ENCODE data around the gene ECHS1. TPM values are rescaled to one million over a fixed set of nuclear protein-coding genes. Genes with fewer than 3 reads are reported as not detected.

Gene ECHS1
- total RNA-seq, 1 donor from 2014 or later: 37.7 TPM

DNA sequence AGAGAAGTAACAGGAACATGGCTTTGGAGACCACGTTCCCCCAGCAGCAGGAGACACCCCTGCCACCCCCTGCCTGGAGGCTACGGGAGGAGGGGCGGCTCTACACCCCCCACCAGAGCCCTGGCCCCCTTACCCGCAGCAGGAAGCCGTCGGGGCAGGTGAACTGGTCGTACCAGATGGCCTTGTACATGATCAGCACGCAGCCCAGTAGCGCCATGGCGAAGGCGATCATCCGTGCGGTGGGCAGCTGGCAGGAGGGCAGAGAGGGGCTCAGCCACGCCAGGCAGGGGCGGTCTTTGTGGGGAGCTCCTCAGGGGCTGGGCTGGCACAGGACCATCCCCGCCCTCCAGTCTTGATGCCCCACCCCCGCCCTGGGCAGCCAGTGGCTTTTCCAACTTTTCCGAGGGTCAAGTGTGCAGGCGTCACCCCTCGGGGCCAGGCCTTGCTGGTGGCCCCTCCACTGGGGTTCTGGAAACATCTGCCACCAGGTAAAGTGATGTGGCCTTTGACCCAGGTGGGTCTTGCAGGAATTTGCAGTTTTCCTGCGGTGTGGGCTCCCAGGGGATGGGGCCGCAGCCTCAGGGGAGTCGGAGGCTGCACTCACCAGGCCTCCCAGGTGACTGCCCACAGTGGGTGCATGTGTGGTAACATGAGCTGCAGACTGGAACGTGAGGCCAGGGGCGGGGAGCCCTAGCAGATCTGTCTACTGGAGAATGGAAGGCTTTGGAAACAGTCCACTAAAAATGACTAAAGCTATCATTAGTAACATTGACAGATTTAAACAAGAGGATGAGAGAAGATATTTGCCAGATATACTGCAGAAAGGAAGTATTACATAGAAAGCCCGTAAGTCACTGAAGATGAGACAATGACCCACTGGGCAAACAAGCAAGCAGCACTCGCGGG lies 46.2 kb downstream of the ECHS1 start:
- Mint-ChIP-seq H3K4me3 (no peak overlapping the region), H3K27ac (no peak overlapping the region), H3K4me1 (peaks cover 18% of the 10 kb centered on the region), H3K27me3 (peaks cover 41% of the 10 kb centered on the region), H3K9me3 (no peaks in the 10 kb centered on the region), H3K36me3 (ENCODE audit: low read depth) (no peaks in the 10 kb centered on the region)
- TF ChIP-seq, protein P1, sequence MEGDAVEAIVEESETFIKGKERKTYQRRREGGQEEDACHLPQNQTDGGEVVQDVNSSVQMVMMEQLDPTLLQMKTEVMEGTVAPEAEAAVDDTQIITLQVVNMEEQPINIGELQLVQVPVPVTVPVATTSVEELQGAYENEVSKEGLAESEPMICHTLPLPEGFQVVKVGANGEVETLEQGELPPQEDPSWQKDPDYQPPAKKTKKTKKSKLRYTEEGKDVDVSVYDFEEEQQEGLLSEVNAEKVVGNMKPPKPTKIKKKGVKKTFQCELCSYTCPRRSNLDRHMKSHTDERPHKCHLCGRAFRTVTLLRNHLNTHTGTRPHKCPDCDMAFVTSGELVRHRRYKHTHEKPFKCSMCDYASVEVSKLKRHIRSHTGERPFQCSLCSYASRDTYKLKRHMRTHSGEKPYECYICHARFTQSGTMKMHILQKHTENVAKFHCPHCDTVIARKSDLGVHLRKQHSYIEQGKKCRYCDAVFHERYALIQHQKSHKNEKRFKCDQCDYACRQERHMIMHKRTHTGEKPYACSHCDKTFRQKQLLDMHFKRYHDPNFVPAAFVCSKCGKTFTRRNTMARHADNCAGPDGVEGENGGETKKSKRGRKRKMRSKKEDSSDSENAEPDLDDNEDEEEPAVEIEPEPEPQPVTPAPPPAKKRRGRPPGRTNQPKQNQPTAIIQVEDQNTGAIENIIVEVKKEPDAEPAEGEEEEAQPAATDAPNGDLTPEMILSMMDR (IDR thresholded peaks at IDR 0.05): no peak
- ATAC-seq (ENCODE audit: low read depth): no peak
- intact Hi-C loops (cut with micrococcal nuclease): loop anchor here (5.0 to 10.0 kb wide), 2 partner anchors 50 to 672 kb away; partner anchors contain the start of gene PAOX
- DNase-seq: no peak
- CTCF ChIA-PET: interaction anchor here (0.9 to 3.0 kb wide), 4 partner anchors 12 to 193 kb away, joined by 3 to 17 read pairs (median 4); no protein-coding TSS in a partner anchor
- POLR2A ChIA-PET: interaction anchor here (1.1 kb wide), 1 partner anchor 27 kb away, joined by 4 read pairs; no protein-coding TSS in a partner anchor

DNA sequence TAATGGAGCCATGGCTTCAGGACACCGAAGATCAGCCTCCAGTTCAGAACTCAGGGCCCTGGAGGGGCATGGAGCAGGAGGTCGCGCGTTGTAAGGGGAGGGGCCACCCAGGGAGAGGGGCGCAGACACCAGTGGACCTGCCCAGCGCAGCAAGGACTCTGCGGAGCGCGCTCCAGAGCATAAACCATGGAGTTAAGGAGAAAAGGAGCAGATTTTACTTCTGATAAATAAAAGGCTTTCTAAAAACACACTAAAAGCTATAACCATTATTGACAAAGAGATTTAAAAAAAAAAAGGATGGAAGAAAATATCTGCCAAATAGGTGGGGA lies 47.0 kb downstream of the ECHS1 start:
- Mint-ChIP-seq H3K4me3 (peak overlapping the region; percentile 61), H3K27ac (no peak overlapping the region), H3K27me3 (peaks cover 41% of the 10 kb centered on the region), H3K9me3 (peaks cover under 1% of the 10 kb centered on the region), H3K36me3 (ENCODE audit: low read depth) (no peaks in the 10 kb centered on the region), H3K4me1 (peaks cover 18% of the 10 kb centered on the region)
- ChIA-PET POLR2A (interaction anchor here (0.6 kb wide), 1 partner anchor 31 kb away, joined by 4 read pairs; the partner anchor contains the start of gene FUOM), CTCF (no interaction called here)
- no peak for DNase-seq
- TF ChIP-seq, protein P1 (IDR thresholded peaks at IDR 0.05): no peak
- ATAC-seq (ENCODE audit: low read depth): no peak
- intact Hi-C loops (cut with micrococcal nuclease): loop anchor here (5.0 to 10.0 kb wide), 2 partner anchors 51 to 671 kb away; partner anchors contain the start of gene PAOX

DNA sequence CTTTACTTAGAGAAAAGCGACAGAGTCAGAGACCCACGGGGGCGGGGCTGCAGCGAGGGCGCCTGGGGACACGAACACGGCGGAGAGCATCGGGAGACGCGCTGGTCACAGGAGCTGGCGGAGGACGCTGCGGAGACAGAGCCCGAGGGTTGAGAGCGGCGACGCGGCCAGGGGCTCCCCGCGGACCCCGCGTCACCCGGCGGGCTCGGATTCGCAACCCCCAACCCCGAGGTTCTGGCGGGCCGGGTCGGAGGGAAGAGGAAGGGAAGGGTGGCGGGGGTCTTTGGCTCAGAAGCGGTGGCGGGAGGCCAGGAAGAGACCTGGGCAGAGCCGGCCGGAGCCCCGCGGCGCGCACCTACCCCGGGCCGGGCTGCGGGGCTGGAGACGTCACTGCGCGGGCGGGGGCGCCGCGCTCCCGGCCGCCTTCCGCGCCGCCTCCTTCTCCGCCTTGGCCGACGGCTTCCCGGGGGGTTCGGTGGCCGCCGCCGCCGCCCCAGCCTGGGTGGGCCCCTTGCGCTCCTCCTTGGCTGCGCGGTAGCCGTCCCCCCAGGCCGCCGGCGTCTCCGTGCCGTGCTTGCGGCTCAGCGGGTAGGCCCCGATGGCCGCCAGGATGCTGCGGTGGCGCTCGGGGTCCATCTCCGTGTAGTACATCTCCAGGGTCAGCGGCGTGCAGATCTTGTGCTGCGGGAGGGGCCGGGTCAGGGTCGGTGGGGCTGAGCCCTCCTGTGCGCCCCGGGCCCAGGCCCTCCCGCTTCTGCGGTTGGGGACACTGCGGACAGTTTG lies 47.5 kb downstream of the ECHS1 start:
- ChIA-PET CTCF (no interaction called here), POLR2A (interaction anchor here (0.6 to 1.3 kb wide), 3 partner anchors 11 to 32 kb away, joined by 4 to 16 read pairs (median 5); partner anchors contain the start of gene FUOM)
- ATAC-seq (ENCODE audit: low read depth) (no peak), DNase-seq (no peak)
- H3K4me1 Mint-ChIP-seq: peaks cover 18% of the 10 kb centered on the region
- H3K27me3 Mint-ChIP-seq: peaks cover 41% of the 10 kb centered on the region
- TF ChIP-seq, protein P1 (IDR thresholded peaks at IDR 0.05): no peak
- intact Hi-C loops (cut with micrococcal nuclease): loop anchor here (5.0 to 10.0 kb wide), 2 partner anchors 52 to 671 kb away; partner anchors contain the start of gene PAOX
- no peaks in the 10 kb centered on the region for H3K36me3 Mint-ChIP-seq (ENCODE audit: low read depth)
- H3K9me3 Mint-ChIP-seq: peaks cover 5% of the 10 kb centered on the region
- H3K27ac Mint-ChIP-seq: no peak overlapping the region
- H3K4me3 Mint-ChIP-seq: peak overlapping the region; percentile 76

DNA sequence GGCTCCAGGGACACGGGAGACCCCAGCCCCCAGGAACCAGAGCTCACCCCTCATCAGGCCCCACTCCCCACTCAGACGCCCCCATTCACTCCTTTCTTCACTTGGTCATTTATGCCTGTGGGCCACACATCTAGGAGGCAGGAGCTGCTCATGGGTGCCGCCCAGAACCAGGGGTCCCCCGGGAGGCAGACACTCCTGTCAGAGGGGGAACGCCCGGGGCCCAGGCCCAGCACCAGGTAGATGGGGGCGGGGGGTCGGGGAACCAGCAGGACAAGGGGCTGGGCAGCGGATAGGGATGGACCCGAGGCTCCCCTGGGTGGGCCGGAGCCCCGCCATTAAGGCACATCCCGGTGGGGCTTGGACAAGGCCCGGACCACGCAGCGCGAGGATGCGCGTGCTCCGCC lies 48.3 kb downstream of the ECHS1 start:
- ATAC-seq (ENCODE audit: low read depth) (peak; percentile 34), DNase-seq (no peak)
- Mint-ChIP-seq H3K36me3 (ENCODE audit: low read depth) (no peaks in the 10 kb centered on the region), H3K27me3 (peaks cover 46% of the 10 kb centered on the region), H3K4me1 (peaks cover 16% of the 10 kb centered on the region), H3K9me3 (peaks cover 5% of the 10 kb centered on the region), H3K27ac (no peak overlapping the region), H3K4me3 (no peak overlapping the region)
- POLR2A ChIA-PET: interaction anchor here (1.0 to 1.3 kb wide), 2 partner anchors 10 to 33 kb away, joined by 5 to 16 read pairs; partner anchors contain the start of gene FUOM
- TF ChIP-seq, protein P1 (IDR thresholded peaks at IDR 0.05): no peak
- CTCF ChIA-PET: no interaction called here
- intact Hi-C loops (cut with micrococcal nuclease): loop anchor here (5.0 to 10.0 kb wide), 2 partner anchors 52 to 670 kb away; partner anchors contain the start of gene PAOX
